ENCODE data around the gene RPS25.

The RPS25 gene

GRCh38 chr11:119025978-119026766 is 8.0 kb upstream of the RPS25 start:
- in situ Hi-C loops (cut with HindIII; ENCODE audit: low sequenced_read_pairs): no loop called here

GRCh38 chr11:119025541-119025940 is 7.4 kb upstream of the RPS25 start:
- DNase-seq (ENCODE audit: low read depth, low spot score): no peak
- no peak overlapping the region for H3K4me3 ChIP-seq (ENCODE audit: low read depth, low read length)
- TF ChIP-seq CTCF (IDR thresholded peaks at IDR 0.05; ENCODE audit: low read depth, low read length): no peak
- in situ Hi-C loops (cut with HindIII; ENCODE audit: low sequenced_read_pairs): no loop called here

More at GRCh38 chr11:119025978-119026766, 8.0 kb upstream of the RPS25 start:
- no peak for DNase-seq (ENCODE audit: low read depth, low spot score)
- no peak for TF ChIP-seq CTCF (IDR thresholded peaks at IDR 0.05; ENCODE audit: low read depth, low read length)
- no peak overlapping the region for H3K4me3 ChIP-seq (ENCODE audit: low read depth, low read length)

GRCh38 chr11:119025099-119025473 is 6.9 kb upstream of the RPS25 start:
- DNase-seq (ENCODE audit: low read depth, low spot score): no peak
- in situ Hi-C loops (cut with HindIII; ENCODE audit: low sequenced_read_pairs): no loop called here
- no peak overlapping the region for H3K4me3 ChIP-seq (ENCODE audit: low read depth, low read length)
- no peak for TF ChIP-seq CTCF (IDR thresholded peaks at IDR 0.05; ENCODE audit: low read depth, low read length)

GRCh38 chr11:119024430-119025098 is 6.4 kb upstream of the RPS25 start:
- no peak for TF ChIP-seq CTCF (IDR thresholded peaks at IDR 0.05; ENCODE audit: low read depth, low read length)
- no peak overlapping the region for H3K4me3 ChIP-seq (ENCODE audit: low read depth, low read length)
- in situ Hi-C loops (cut with HindIII; ENCODE audit: low sequenced_read_pairs): no loop called here

GRCh38 chr11:119023741-119024140 is 5.6 kb upstream of the RPS25 start:
- no peak overlapping the region for H3K4me3 ChIP-seq (ENCODE audit: low read depth, low read length)
- no peak for TF ChIP-seq CTCF (IDR thresholded peaks at IDR 0.05; ENCODE audit: low read depth, low read length)
- in situ Hi-C loops (cut with HindIII; ENCODE audit: low sequenced_read_pairs): no loop called here
- no peak for DNase-seq (ENCODE audit: low read depth, low spot score)

More at GRCh38 chr11:119024430-119025098, 6.4 kb upstream of the RPS25 start:
- no peak for DNase-seq (ENCODE audit: low read depth, low spot score)

- TF ChIP-seq CTCF (IDR thresholded peaks at IDR 0.05; ENCODE audit: low read depth, low read length): no peak
- H3K4me3 ChIP-seq (ENCODE audit: low read depth, low read length): no peak overlapping the region
- no peak for DNase-seq (ENCODE audit: low read depth, low spot score)
- in situ Hi-C loops (cut with HindIII; ENCODE audit: low sequenced_read_pairs): no loop called here
Measured at GRCh38 chr11:119021631-119022030, 3.5 kb upstream of the RPS25 start.

Measured in astrocyte of the spinal cord (primary cell).